ENCODE data around the gene STMN3.

STMN3 gene

GRCh38 chr20:63591786-63592355, 61.4 kb downstream of the STMN3 start:
- 0 out of 2 replicates have a peak, but pooled peaks cover 2% of the 10 kb centered on the region for H3K36me3 ChIP-seq (ENCODE audit: insufficient read depth, low read length)
- no peaks in the 10 kb centered on the region for H3K79me2 ChIP-seq (ENCODE audit: control insufficient read depth, insufficient read depth, low read length, unreplicated experiment)
- H3K4me1 ChIP-seq (ENCODE audit: control insufficient read depth, insufficient read depth, low read length, unreplicated experiment), result peaks cover 6% of the 10 kb centered on the region
- no peak overlapping the region for H3K27ac ChIP-seq (ENCODE audit: low read depth, low read length)
- no peak overlapping the region for H2AFZ ChIP-seq (ENCODE audit: low read length, unreplicated experiment)
- H3K27me3 ChIP-seq (ENCODE audit: insufficient read depth, low read length), result no peaks in the 10 kb centered on the region
- no peak overlapping the region for H3K4me3 ChIP-seq (ENCODE audit: low read depth, low read length)

- Histone ChIP-seq H3K4me1 (ENCODE audit: control insufficient read depth, insufficient read depth, low read length, unreplicated experiment) (peaks cover 6% of the 10 kb centered on the region), H3K4me3 (ENCODE audit: low read depth, low read length) (no peak overlapping the region), H2AFZ (ENCODE audit: low read length, unreplicated experiment) (no peak overlapping the region), H3K27ac (ENCODE audit: low read depth, low read length) (no peak overlapping the region), H3K79me2 (ENCODE audit: control insufficient read depth, insufficient read depth, low read length, unreplicated experiment) (no peaks in the 10 kb centered on the region), H3K36me3 (ENCODE audit: insufficient read depth, low read length) (0 out of 2 replicates have a peak, but pooled peaks cover 2% of the 10 kb centered on the region), H3K27me3 (ENCODE audit: insufficient read depth, low read length) (no peaks in the 10 kb centered on the region)
Measured at GRCh38 chr20:63591147-63591533, 62.1 kb downstream of the STMN3 start.

- no peak overlapping the region for H2AFZ ChIP-seq (ENCODE audit: low read length, unreplicated experiment)
- no peak overlapping the region for H3K27ac ChIP-seq (ENCODE audit: low read depth, low read length)
- no peak overlapping the region for H3K4me3 ChIP-seq (ENCODE audit: low read depth, low read length)
- no peaks in the 10 kb centered on the region for H3K27me3 ChIP-seq (ENCODE audit: insufficient read depth, low read length)
- 0 out of 2 replicates have a peak, but pooled peaks cover 2% of the 10 kb centered on the region for H3K36me3 ChIP-seq (ENCODE audit: insufficient read depth, low read length)
- no peaks in the 10 kb centered on the region for H3K79me2 ChIP-seq (ENCODE audit: control insufficient read depth, insufficient read depth, low read length, unreplicated experiment)
- H3K4me1 ChIP-seq (ENCODE audit: control insufficient read depth, insufficient read depth, low read length, unreplicated experiment), result peaks cover 6% of the 10 kb centered on the region
Measured at GRCh38 chr20:63590218-63591146, 62.7 kb downstream of the STMN3 start.

Data from ACC112 (cell line).